AG09309 (cell line): ENCODE results near the gene MGAT5B.

Experiments used
- DNase-seq: peaks from one replicate; pipeline ENCODE4 v3.0.0-alpha.2; 2010; ENCODE audit warnings: low read depth
- H3K4me3 ChIP-seq: 2 replicates; pipeline ENCODE4 v1.5.1; 2011; ENCODE audit warnings: mild to moderate bottlenecking, low read depth, low read length, moderate library complexity; ENCODE audit not compliant: control insufficient read depth
- CTCF ChIP-seq: IDR thresholded peaks from 2 replicates; pipeline ENCODE4 v1.5.1; 2011; ENCODE audit warnings: mild to moderate bottlenecking, low read depth, low read length, inconsistent platforms; ENCODE audit not compliant: insufficient read depth, control insufficient read depth; ENCODE audit errors: missing control alignments

Gene MGAT5B

GRCh38 chr17:76914937-76915336 lies 46.7 kb downstream of the MGAT5B start:
- H3K4me3 ChIP-seq: no peak overlapping the region
- no peak for DNase-seq
- no peak for TF ChIP-seq CTCF

- no peak for TF ChIP-seq CTCF
- H3K4me3 ChIP-seq: no peak overlapping the region
- DNase-seq: no peak
Measured at GRCh38 chr17:76915840-76916510, 47.8 kb downstream of the MGAT5B start.

- H3K4me3 ChIP-seq: no peak overlapping the region
- no peak for DNase-seq
- no peak for TF ChIP-seq CTCF
Measured at GRCh38 chr17:76917829-76918228, 49.6 kb downstream of the MGAT5B start.

GRCh38 chr17:76918811-76919210 lies 50.6 kb downstream of the MGAT5B start:
- no peak for DNase-seq
- no peak overlapping the region for H3K4me3 ChIP-seq
- no peak for TF ChIP-seq CTCF

- no peak for TF ChIP-seq CTCF
- DNase-seq: no peak
- no peak overlapping the region for H3K4me3 ChIP-seq
Measured at GRCh38 chr17:76920364-76921139, 52.3 kb downstream of the MGAT5B start.

- TF ChIP-seq CTCF: no peak
- no peak overlapping the region for H3K4me3 ChIP-seq
- no peak for DNase-seq
Measured at GRCh38 chr17:76921340-76922036, 53.3 kb downstream of the MGAT5B start.
